Coronary artery (tissue), 2 donors: ENCODE data around the gene BSPRY.

ENCODE experiments used
- DNase-seq: peaks from one replicate; pipeline ENCODE4 v3.0.0-alpha.2; 2017; ENCODE audit warnings: low spot score
- H3K27ac ChIP-seq, 2 donors: fragments of 200-600 bp; sonication (generic); one replicate each; pipeline ENCODE4 v1.5.1; 2016 to 2019
- H3K4me3 ChIP-seq: fragments of 200-600 bp; sonication (generic); 2 replicates; pipeline ENCODE4 v1.5.1; 2016; ENCODE audit warnings: mild to moderate bottlenecking, moderate library complexity
- CTCF ChIP-seq: fragments of 200-600 bp; sonication (generic); IDR thresholded peaks from one replicate; pipeline ENCODE4 v1.5.1; 2019; ENCODE audit warnings: antibody characterized with exemption

Gene BSPRY

GRCh38 chr9:113386571-113387393, 37.4 kb downstream of the BSPRY start:
- Histone ChIP-seq H3K27ac (no peak overlapping the region), H3K4me3 (no peak overlapping the region)
- no peak for TF ChIP-seq CTCF
- DNase-seq = no peak

GRCh38 chr9:113387560-113388230, 38.4 kb downstream of the BSPRY start:
- no peak overlapping the region for H3K4me3 ChIP-seq
- H3K27ac ChIP-seq = no peak overlapping the region
- no peak for DNase-seq
- no peak for TF ChIP-seq CTCF

- H3K27ac ChIP-seq = no peak overlapping the region
- DNase-seq = no peak
- TF ChIP-seq CTCF = no peak
- H3K4me3 ChIP-seq = no peak overlapping the region
These were observed 39.5 kb downstream of the BSPRY start for GRCh38 chr9:113388833-113389232.

- Histone ChIP-seq H3K27ac (no peak overlapping the region), H3K4me3 (no peak overlapping the region)
- no peak for TF ChIP-seq CTCF
- DNase-seq = no peak
These were observed 40.1 kb downstream of the BSPRY start for GRCh38 chr9:113389451-113389850.

GRCh38 chr9:113390192-113390960, 41.0 kb downstream of the BSPRY start:
- Histone ChIP-seq H3K4me3 (no peak overlapping the region), H3K27ac (no peak overlapping the region)
- DNase-seq = no peak
- no peak for TF ChIP-seq CTCF

GRCh38 chr9:113391917-113392316, 42.6 kb downstream of the BSPRY start:
- DNase-seq = no peak
- TF ChIP-seq CTCF = no peak
- Histone ChIP-seq H3K27ac (no peak overlapping the region), H3K4me3 (no peak overlapping the region)
